DMS53 treated with DMSO at 0.1 percent for 48 hours (cell line): ENCODE measurements around the gene RAB40C.
A peak's percentile ranks its signal among the peaks of the same experiment; 100 is the strongest.

Experiments
- DNase-seq: peaks from one replicate; lab custom pipeline; 2025; ENCODE audit not compliant: unreplicated experiment; lab: John Stamatoyannopoulos, UW

The RAB40C gene

GRCh38 chr16:589658-590187, at the start of gene RAB40C:
Gene RAB40C (plus strand): TSS chr16:590066. CDS start chr16:590292, 226 bp downstream.
- DNase-seq: peak; percentile 74

GRCh38 chr16:540645-541340, 49.1 kb upstream of the RAB40C start:
- no peak for DNase-seq

GRCh38 chr16:543301-544164, 46.3 kb upstream of the RAB40C start:
- DNase-seq: no peak

DNA sequence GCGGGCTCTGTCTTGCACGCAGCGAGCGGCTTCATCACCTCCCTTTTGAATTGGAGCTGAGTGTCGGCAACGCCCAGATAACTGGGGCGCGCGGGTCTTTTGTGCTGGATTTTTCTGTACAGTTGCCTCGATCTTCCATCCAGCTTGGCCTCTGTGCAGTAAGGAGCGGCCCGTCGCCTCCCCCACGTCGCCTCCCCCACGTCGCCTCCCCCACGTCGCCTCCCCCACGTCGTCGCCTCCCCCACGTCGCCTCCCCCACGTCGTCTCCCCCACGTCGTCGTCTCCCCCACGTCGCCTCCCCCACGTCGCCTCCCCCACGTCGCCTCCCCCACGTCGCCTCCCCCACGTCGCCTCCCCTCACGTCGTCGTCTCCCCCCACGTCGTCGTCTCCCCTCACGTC, 45.3 kb upstream of the RAB40C start:
- no peak for DNase-seq

- DNase-seq: no peak
These were observed 42.7 kb upstream of the RAB40C start for GRCh38 chr16:546909-547770.

- no peak for DNase-seq
These were observed 41.3 kb upstream of the RAB40C start for GRCh38 chr16:548586-548985.

GRCh38 chr16:549544-550263, 40.2 kb upstream of the RAB40C start:
- DNase-seq: no peak

DNA sequence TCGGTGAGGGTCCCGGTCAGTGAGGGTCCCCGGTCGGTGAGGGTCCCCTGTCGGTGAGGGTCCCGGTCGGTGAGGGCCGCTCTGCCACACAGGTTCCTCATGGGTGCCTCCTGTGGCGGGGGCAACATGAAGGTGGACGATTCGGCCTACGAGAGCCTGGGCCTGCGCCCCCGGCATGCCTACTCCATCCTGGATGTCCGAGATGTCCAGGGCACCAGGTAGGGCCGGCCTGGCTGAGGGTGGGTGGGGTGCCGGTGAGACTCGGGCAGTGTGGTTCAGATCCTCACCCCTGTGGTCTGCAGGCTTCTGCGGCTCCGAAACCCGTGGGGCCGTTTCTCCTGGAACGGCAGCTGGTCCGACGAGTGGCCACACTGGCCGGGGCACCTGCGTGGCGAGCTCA, 38.7 kb upstream of the RAB40C start:
- DNase-seq: no peak

- no peak for DNase-seq
These were observed 37.7 kb upstream of the RAB40C start for GRCh38 chr16:552171-552570.

- DNase-seq: no peak
These were observed 36.1 kb upstream of the RAB40C start for GRCh38 chr16:553601-554296.

GRCh38 chr16:554297-554621, 35.6 kb upstream of the RAB40C start:
- no peak for DNase-seq

GRCh38 chr16:554640-555365, 35.1 kb upstream of the RAB40C start:
- no peak for DNase-seq

DNA sequence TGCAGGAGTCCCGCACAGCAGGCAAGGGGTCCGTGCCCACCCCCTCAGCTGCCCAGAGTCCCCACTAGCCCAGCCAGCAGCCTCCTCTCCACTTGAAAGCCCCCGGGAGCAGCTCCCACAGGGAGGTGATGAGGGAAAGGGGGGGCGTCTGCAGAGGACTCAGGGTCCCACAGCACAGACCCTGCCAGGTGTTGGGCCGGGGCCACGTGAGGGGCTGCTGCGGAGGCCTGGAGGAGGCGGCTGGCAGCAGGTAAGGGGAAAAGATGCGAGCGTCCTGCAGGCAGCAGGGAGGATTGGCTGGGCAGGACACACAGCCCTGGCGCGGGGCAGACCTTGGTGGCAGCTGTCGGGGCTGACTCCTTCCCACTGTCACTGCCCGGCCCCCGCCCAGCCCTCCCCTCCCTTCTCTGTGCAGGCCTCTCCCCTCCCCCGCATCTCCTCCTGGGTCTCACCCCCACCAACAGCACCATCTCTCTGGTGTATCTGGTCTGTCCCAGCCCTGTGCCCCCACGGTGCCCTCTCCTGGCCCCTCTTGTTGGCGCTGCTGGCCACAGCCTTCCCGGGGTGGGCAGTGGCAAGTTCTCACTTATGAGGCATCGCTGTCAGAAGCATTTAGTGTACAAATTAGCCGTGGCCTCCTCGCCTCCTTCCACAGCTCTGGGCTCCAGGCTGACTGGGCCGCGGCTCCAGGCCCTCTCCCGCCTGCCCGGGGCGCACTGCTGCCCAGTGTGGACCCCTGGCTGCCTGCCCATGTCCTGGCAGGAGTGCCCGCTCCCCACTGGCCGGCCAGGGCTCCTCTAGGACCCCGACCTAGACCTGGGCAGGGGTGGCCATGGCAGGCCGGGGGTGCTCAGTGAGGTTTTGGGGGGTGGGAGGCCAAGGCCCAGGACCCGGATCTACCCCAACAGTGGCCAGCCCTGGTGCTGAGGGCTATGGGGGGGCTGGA, 34.1 kb upstream of the RAB40C start:
- no peak for DNase-seq

DNA sequence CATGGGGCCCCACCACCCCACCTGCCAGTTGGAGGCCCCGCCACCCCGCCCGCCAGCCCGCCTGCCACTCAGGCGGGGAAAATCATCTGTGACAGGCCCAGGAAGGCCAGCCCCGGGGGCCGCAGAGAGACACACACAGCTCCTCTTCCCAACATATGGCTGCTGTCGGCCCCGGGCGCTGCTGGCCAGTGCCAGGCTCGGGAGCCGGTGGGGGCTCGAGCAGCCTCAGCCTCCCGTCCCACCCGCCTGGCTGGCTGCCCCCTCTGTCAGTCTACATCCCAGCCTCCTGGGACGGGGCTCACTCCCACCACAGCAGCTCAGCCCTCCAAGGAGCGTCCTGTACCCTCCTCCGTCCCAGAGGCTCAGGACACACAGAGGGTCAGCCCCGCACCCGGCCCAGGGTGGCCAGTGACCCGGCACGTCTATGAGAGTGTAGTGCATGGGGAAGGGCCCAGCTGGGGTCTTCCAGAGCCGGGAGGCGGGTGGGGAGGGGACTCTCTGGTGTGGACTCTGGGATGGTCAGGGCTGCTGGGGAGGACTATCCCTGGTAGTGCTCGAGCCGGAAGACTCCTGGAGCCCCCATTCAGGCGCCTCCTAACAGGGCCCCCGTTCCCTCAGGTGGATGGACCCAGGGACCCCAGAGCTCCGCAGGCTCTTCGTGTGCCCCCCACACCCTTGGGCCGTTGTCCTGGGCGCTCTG, 33.2 kb upstream of the RAB40C start:
- DNase-seq: no peak

DNA sequence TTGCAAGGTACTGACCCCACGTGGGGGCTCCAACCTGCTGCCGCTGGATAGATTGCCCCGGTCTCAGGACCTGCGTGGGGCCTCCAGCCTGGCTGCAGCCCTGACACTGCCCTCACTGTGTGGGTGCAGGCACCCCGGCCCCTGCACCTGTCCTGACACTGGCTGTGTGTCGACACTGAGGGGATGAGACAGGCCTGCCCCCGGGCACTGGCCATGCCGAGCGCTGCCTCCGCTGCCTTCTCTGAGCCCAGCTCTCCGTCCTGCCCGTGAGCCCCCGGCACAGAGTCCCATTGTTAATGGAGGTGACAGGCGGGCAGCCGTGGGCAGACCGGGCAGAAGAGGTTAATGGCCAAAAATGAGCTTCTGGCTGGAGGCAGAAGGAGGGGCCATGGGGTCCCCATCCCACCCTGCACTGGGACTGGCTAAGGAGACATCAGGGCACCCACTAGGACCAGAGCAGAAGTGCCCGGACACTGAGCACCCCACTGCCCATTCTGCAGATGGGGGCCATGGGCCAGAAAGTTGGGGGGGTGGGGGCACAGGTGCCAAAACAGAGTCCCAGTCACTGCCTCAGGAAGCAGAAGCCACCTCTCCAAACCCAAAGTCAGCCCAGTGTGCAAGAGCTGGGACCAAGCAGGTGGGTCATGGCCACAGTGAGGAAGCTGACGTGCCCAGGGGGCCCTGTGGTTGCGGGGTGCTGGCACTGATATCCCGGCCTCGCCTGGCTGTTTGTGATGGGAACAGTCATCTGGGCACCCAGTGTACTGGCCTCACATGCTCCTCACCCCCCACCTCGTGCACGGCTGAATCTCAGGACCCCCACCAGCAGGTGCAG, 32.2 kb upstream of the RAB40C start:
- DNase-seq: no peak

DNA sequence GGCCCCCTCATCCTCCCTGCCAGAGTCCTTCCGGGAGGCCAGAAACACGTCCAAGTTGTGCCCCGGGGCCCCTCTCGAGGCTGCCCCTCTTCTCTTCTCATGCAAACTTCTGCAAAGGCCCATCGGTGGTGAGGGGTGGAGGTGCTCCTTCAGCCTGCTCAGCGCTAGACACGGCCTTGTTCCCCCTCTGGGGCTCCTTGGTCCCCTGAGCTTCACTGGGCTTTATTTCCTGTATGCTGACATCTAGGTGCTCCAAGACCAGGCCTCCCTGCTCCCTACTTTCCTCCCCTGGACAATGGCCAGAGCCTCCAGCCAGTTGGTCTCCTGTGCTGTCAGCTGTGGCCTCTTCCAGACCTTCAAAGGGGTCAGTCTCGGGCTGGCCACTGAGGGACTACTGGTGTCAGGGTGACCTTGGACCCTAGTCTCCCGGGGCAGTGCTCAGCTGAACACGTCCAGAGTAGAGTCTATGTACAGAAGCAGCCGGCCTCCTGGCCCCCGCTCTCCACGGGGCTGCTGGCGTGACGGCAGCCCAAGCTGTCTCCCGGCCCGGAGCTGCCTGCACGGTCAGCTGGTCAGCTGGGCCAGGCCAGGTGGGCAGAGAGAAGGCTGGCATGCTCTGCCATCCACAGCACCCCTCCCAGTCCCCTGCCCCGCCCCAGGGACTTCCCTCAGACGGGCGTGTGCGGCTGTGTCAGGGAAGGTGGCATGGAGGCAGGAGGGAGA, 31.4 kb upstream of the RAB40C start:
- no peak for DNase-seq
